HG03175 (cell line): ENCODE measurements around the gene PCID2.
A peak's percentile ranks its signal among the peaks of the same experiment; 100 is the strongest.
"Not testable (repeated sequence)": the region's sequence is repeated elsewhere in the genome, so short reads cannot be mapped to it uniquely, and the experiment has no call there.

Experiments used
- ATAC-seq: cut with Tn5 transposase; IDR thresholded peaks from one replicate; pipeline ENCODE4 v1.9.1; 2021; ENCODE audit warnings: mild to moderate bottlenecking, moderate library complexity; ENCODE audit not compliant: unreplicated experiment

PCID2 gene

GRCh38 chr13:113167575-113167974 is 40.9 kb downstream of the PCID2 start:
- no peak for ATAC-seq

GRCh38 chr13:113167155-113167554 is 41.3 kb downstream of the PCID2 start:
- no peak for ATAC-seq

- no peak for ATAC-seq
These were observed 41.8 kb downstream of the PCID2 start for GRCh38 chr13:113166681-113167080.

DNA sequence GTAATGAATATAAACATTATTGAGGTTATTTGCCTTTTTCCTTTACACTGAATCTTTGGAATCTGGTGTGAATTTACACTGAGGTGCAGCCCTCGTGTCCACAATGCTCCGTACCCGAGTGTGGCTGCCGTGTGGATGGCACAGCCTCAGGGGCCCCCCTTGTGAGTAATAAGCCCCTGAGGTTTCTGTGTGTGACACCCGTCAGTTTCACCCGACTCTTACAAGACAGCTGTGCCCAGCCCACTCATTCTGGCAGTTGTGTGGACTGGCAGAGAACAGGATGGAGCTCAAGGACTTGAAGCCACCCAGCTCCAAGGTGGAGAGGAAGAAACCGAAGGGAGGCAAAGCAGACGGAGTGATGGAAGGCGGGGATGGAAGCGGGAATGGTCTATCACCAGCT is 42.2 kb downstream of the PCID2 start:
- ATAC-seq, result no peak

DNA sequence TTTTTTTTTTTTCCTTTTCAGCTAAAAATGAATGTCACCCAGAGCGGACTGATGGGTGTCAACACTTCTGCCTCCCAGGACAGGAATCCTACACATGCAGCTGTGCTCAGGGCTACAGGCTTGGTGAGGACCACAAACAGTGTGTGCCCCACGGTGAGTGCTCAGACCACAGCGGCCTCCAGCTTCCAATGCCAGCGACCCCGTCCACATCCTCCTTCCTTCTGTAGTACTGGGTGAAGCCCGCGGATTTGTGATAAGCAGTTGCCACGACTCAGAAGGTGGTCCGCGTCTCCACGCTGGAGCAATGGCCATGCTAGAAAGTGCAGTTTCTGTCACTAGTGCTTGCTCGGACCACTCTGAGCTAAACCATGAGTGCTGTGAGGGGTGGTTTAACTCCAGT is 44.0 kb downstream of the PCID2 start:
- no peak for ATAC-seq

- no peak for ATAC-seq
These were observed 45.4 kb downstream of the PCID2 start for GRCh38 chr13:113162783-113163685.

- ATAC-seq, result not testable (repeated sequence)
These were observed 46.5 kb downstream of the PCID2 start for GRCh38 chr13:113161975-113162374.

GRCh38 chr13:113161433-113161832 is 47.0 kb downstream of the PCID2 start:
- ATAC-seq, result no peak

GRCh38 chr13:113160983-113161382 is 47.5 kb downstream of the PCID2 start:
- no peak for ATAC-seq

GRCh38 chr13:113159701-113160100 is 48.8 kb downstream of the PCID2 start:
- ATAC-seq, result no peak

- ATAC-seq, result no peak
These were observed 49.5 kb downstream of the PCID2 start for GRCh38 chr13:113158946-113159345.

DNA sequence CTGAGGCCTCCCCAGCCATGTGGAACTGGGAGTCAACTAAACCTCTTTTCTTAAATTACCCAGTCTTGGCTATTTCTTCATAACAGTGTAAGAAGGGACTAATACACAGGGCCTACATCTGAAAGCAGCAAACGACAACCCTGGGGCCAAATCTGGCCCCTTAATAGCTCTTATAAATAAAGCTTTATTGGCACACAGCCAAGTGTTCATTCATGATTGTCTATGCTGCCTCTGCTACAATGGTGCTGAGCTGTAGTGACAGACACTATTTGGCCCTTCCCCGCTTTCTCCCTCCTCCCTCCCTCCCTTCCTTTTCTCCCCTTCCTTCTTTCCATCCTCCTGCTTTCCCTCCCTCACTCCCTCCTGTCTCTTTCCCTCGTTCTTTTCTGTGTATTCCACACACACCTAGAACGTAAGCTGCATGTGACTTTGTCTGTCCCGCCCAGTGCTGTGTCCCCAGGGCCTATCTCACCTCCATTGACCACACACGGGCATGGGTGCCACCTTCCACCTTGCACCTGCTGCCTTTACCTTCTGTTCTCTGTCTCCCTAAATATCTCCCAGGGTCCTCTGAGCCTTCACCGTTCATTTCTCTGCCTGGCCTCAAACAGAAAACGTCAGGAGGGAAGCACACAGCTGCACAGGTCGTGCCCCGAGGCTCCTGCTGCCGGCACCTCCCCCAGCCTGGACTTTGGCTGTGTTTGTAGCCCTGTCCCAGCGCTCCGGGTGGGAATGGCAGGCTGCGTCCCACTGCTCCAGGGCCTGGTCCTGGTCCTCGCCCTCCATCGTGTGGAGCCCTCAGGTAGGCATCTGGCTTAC is 50.3 kb downstream of the PCID2 start, which contains the start of gene PROZ:
Gene PROZ, plus strand, starts transcription at position 720 of the 819 bp plus-strand sequence. Its CDS starts 13 bp downstream, at position 733.
- no peak for ATAC-seq

- no peak for ATAC-seq
These were observed 51.1 kb downstream of the PCID2 start for GRCh38 chr13:113157206-113157928.

- ATAC-seq, result no peak
These were observed 52.4 kb downstream of the PCID2 start for GRCh38 chr13:113155982-113156655.

DNA sequence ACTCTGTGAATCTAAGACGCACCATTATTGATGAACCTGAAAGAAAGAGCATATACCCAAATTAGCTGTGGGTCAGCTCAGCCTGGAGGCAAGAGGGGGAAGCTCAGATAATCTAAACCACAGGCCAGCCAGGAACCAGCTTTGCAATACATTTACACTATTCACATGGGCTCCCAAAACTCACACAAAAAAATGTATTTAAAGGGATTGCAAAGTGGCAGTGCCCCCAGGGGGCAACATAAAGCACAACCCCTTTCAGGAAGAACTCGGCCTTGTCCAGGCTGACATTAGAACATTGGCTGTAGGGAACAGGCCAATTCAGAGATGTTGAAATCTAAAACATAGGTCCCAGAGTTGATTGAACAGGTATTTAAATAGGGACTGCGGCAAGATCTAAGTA is 53.3 kb downstream of the PCID2 start:
- ATAC-seq, result no peak

- peak; percentile 64 for ATAC-seq
These were observed 54.4 kb downstream of the PCID2 start for GRCh38 chr13:113153810-113154748.

DNA sequence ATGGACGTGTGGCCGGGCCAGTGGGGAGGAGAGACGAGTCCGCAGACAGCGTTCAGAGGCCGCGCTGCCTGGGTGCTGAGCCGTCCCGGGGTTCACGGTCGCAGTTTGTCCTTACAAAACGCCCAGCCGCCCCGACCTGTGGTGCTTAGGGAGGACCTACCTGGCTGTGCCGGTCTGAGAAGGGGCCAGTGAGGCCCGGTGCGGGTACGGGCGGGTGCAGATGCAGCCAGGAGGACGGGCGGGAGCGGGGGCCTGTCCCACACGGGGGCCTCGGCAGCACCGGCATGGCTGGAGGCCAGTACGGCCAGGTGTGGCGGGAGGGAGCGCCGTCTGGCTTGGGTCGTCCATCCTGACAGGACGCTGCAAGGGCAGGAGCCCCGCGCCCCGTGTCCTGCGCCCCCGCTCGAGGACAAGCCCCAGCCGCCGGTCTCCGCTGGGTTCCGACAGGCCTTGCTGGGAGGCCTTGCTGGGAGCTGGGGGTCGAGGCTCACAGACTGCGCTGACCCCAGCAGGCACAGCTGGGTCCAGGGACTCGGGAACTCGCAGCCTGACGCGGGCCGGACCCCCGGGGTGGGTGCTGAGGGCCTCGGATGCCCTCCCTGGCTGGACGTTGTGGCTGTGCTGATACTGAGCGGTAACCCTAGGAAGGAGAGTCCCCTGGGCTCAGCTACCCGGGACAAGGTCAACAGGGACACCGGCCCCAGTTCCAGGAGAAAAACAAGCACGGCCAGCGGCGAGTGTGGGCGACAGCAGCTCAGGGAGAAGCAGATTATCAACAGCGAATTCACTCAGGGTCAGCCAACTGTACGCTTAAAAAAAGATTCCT is 55.3 kb downstream of the PCID2 start:
- peak; percentile 39 for ATAC-seq

DNA sequence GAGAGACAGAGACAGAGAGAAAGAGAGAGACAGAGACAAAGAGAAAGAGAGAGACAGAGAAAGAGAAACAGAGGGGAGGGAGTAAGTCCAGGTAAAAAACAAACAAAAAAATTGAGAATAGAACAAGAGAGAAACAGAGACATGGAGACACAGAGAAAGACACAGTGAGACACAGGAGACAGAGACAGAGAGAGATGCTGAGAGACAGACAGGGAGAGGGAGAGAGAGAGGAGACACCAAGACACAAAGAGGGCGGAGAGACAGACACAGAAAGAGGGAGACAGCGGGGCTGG is 55.8 kb downstream of the PCID2 start:
- ATAC-seq, result no peak
